HepG2 (cell line): ENCODE results near the gene GJD3. TPM values are rescaled to one million over a fixed set of nuclear protein-coding genes. Genes with fewer than 3 reads are reported as not detected.

Source experiments
- ATF4 ChIP-seq, 2 experiments: fragments of 450-650 bp in 1 of 2; sonication (generic) in 1 of 2; formaldehyde crosslinking; IDR thresholded peaks; 2 replicates each; pipeline versions ENCODE4 v1.5.0 to v1.8.0; 2020 to 2022; ENCODE audit warnings: mild to moderate bottlenecking in 1 of 2, missing genetic modification reagents in 1 of 2
- GZF1 ChIP-seq: sonication (generic); formaldehyde crosslinking; IDR thresholded peaks from 2 replicates; pipeline ENCODE4 v1.5.1; 2020; ENCODE audit warnings: mild to moderate bottlenecking, missing genetic modification reagents
- HNF1B ChIP-seq: sonication (generic); formaldehyde crosslinking; IDR thresholded peaks from 2 replicates; pipeline ENCODE4 v1.5.1; 2020; ENCODE audit warnings: mild to moderate bottlenecking, moderate library complexity, missing genetic modification reagents
- HNRNPUL1 ChIP-seq: fragments of 200-400 bp; formaldehyde crosslinking; IDR thresholded peaks from 2 replicates; pipeline ENCODE4 v1.6.1; 2017; ENCODE audit warnings: low read depth, mild to moderate bottlenecking, low read length, moderate library complexity
- LBX2 ChIP-seq: sonication (generic); formaldehyde crosslinking; IDR thresholded peaks from 2 replicates; pipeline ENCODE4 v1.5.0; 2020; ENCODE audit warnings: missing genetic modification reagents, mild to moderate bottlenecking, borderline replicate concordance
- PITX1 ChIP-seq: sonication (generic); formaldehyde crosslinking; IDR thresholded peaks from 2 replicates; pipeline ENCODE4 v1.5.1; 2020; ENCODE audit warnings: mild to moderate bottlenecking, missing genetic modification reagents
- SOX5 ChIP-seq: IDR thresholded peaks from 2 replicates; pipeline ENCODE4 v1.6.1; 2016; ENCODE audit warnings: borderline replicate concordance
- THAP7 ChIP-seq: sonication (generic); formaldehyde crosslinking; IDR thresholded peaks from 2 replicates; pipeline ENCODE4 v1.8.1; 2023; ENCODE audit warnings: mild to moderate bottlenecking, missing genetic modification reagents
- ZNF333 ChIP-seq: sonication (generic); formaldehyde crosslinking; IDR thresholded peaks from 2 replicates; pipeline ENCODE4 v1.4.0; 2020; ENCODE audit warnings: mild to moderate bottlenecking, missing genetic modification reagents, borderline replicate concordance
- ZNF589 ChIP-seq: sonication (generic); formaldehyde crosslinking; conservative IDR thresholded peaks from 2 replicates; pipeline ENCODE4 v1.8.0; 2022; ENCODE audit warnings: mild to moderate bottlenecking, moderate library complexity, missing genetic modification reagents
- ZNF768 ChIP-seq: sonication (generic); formaldehyde crosslinking; IDR thresholded peaks from 2 replicates; pipeline ENCODE4 v1.4.0; 2020; ENCODE audit warnings: missing genetic modification reagents
- polyA plus RNA-seq, 8 experiments: library from polyadenylated mRNA; depleted of rRNA in 3 of 8; stranded (reverse) in 7 of 8; unstranded in 1 of 8; fragments of >200 nt; fragmentation: Illumina TruSeq in 4 of 8; extraction: Trizol in 4 of 8; gene quantifications; 2 replicates each; pipeline versions ENCODE4 v1.2.1 to v1.2.3, GENCODE V29; 2011 to 2016; ENCODE audit warnings: low read depth in 4 of 8, missing spikeins in 1 of 8, mixed read lengths in 1 of 8; ENCODE audit not compliant: insufficient read depth in 1 of 8
- total RNA-seq, 5 experiments: library from RNA; depleted of rRNA; stranded (reverse); fragments of >200 nt; fragmentation: Illumina TruSeq; extraction: Trizol; gene quantifications; 2 replicates each; pipeline ENCODE4 v1.2.3, GENCODE V29; 2016; ENCODE audit warnings: low read depth in 1 of 5

The GJD3 gene
- total and polyA plus RNA-seq, 2 of the 13 experiments (the other 11 are each of a cell fraction or from before 2014, with no cell fraction given), result not detected

GRCh38 chr17:40345161-40345993 is 19.2 kb downstream of the GJD3 start (continued):
- TF ChIP-seq ZNF768 (CRISPR knock-in tag) (peak; percentile 58; the same call in 1 of the 2 replicates), PITX1 (peak; percentile 69; the same call in 1 of the 2 replicates), GZF1 (no peak; the same call in 1 of the 2 replicates), HNF1B (CRISPR knock-in tag) (peak; percentile 40; the same call in 1 of the 2 replicates), ZNF333 (CRISPR knock-in tag) (no peak; the same call in 1 of the 2 replicates), ATF4 (CRISPR knock-in tag; IDR thresholded peaks at IDR 0.05) (peak in 1 of 2 experiments; percentile 79; a peak in 2 of 4 replicates), THAP7 (0 out of 2 replicates have a peak, but pooled peaks have one; percentile 45), ZNF589 (no peak), LBX2 (no peak; the same call in 1 of the 2 replicates), SOX5 (CRISPR knock-in tag) (peak; percentile 46; the same call in 1 of the 2 replicates), HNRNPUL1 (no peak)
